GM12891 (cell line): Measurements from ENCODE around the gene MUC13.

Experiments used
- POLR2A ChIP-seq: IDR thresholded peaks from 2 replicates; pipeline ENCODE4 v1.6.1; 2011; ENCODE audit warnings: low read depth, low read length, control low read depth
- POLR2AphosphoS5 ChIP-seq: IDR thresholded peaks from 2 replicates; pipeline ENCODE4 v1.6.1; 2011; ENCODE audit warnings: low read depth, low read length, control low read depth
- TAF1 ChIP-seq: IDR thresholded peaks from 2 replicates; pipeline ENCODE4 v1.6.1; 2011; ENCODE audit warnings: low read depth, low read length, control low read depth

DNA sequence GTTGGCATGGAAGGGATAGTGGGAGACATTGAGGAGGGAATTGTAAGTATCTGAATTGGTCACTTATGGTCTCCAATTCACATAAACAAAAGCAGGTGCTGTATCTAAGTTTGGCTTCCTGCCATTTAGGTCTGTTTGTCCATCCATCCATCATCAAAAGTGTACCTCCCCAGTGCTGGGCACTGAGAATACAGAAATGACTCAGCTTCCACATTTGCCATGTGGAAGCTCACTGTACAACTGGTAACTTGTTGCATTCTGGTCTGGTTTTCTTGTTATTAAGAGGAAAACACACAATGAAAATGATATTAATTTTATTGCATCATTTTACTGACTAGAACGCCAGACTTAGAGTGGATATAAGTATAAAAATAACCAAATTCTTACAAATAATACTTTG, 30.9 kb upstream of the MUC13 start:
- TF ChIP-seq TAF1: no peak
- no peak for TF ChIP-seq POLR2A
- no peak for TF ChIP-seq POLR2AphosphoS5
